Measurements from ENCODE around the gene TCAF1.

The TCAF1 gene

GRCh38 chr7:143924851-143925250 is 22.9 kb upstream of the TCAF1 start:
- no peak for TF ChIP-seq EZH2 (IDR thresholded peaks at IDR 0.05; ENCODE audit: borderline replicate concordance, low read depth, low read length, severe bottlenecking)
- TF ChIP-seq, protein P1, sequence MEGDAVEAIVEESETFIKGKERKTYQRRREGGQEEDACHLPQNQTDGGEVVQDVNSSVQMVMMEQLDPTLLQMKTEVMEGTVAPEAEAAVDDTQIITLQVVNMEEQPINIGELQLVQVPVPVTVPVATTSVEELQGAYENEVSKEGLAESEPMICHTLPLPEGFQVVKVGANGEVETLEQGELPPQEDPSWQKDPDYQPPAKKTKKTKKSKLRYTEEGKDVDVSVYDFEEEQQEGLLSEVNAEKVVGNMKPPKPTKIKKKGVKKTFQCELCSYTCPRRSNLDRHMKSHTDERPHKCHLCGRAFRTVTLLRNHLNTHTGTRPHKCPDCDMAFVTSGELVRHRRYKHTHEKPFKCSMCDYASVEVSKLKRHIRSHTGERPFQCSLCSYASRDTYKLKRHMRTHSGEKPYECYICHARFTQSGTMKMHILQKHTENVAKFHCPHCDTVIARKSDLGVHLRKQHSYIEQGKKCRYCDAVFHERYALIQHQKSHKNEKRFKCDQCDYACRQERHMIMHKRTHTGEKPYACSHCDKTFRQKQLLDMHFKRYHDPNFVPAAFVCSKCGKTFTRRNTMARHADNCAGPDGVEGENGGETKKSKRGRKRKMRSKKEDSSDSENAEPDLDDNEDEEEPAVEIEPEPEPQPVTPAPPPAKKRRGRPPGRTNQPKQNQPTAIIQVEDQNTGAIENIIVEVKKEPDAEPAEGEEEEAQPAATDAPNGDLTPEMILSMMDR (IDR thresholded peaks at IDR 0.05; ENCODE audit: borderline replicate concordance, extremely low read depth, low read length, poor library complexity, severe bottlenecking): no peak
- Histone ChIP-seq H3K9me3 (ENCODE audit: insufficient read depth, low read length, severe bottlenecking) (no peaks in the 10 kb centered on the region), H3K4me3 (ENCODE audit: low read depth in 1 of 2, low read length in 2 of 2) (no peak overlapping the region), H3K4me1 (ENCODE audit: insufficient read depth, low read length) (no peaks in the 10 kb centered on the region), H2AFZ (ENCODE audit: low read depth, low read length) (no peak overlapping the region), H3K27ac (ENCODE audit: low read length) (no peak overlapping the region), H4K20me1 (ENCODE audit: insufficient read depth, low read length) (no peaks in the 10 kb centered on the region), H3K36me3 (ENCODE audit: insufficient read depth, low read length) (no peaks in the 10 kb centered on the region), H3K4me2 (ENCODE audit: insufficient read depth, low read length) (no peak overlapping the region), H3K27me3 (ENCODE audit: insufficient read depth, low read length, poor library complexity) (no peaks in the 10 kb centered on the region), H3K9ac (ENCODE audit: low read depth, low read length) (no peak overlapping the region), H3K79me2 (ENCODE audit: insufficient read depth, low read length) (no peaks in the 10 kb centered on the region)
- no peak for DNase-seq
- no peak for ATAC-seq (ENCODE audit: insufficient read depth, low read depth)

DNA sequence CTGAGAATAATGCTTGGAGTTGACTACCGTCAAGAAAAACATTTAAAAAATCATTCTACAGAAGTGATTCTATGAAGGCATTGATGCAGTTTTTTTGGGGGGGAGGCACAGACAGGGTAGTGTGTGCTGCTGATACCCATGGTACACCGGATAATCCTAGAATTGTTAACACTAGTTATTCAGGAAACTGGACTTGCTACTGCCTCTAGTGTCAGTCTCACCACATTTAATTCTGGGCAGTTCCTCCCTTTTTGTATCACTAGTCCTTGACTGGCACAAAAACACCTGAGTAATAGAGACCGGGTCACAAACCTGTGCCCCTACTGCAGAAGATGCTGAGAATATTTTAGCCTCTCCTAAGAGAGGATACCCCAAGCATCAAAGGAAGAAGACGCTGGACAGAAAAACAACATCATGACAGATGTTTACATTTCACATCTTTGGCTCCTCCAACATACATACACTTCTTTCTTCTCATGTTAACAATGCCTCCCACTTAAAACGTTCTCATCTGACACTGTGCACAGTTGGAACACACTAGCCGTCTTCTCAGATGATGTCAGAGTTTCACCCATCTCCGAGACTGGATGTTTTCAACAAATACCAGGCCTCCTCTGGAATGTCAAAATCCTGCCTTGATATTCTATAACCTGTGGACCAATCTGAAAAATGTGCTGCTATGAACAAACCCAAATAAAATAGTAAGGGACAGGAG is 13.1 kb upstream of the TCAF1 start:
- H3K9ac ChIP-seq (ENCODE audit: low read depth, low read length): no peak overlapping the region
- no peaks in the 10 kb centered on the region for H3K4me1 ChIP-seq (ENCODE audit: insufficient read depth, low read length)
- no peaks in the 10 kb centered on the region for H3K36me3 ChIP-seq (ENCODE audit: insufficient read depth, low read length)
- no peak overlapping the region for H3K4me3 ChIP-seq (ENCODE audit: low read depth in 1 of 2, low read length in 2 of 2)
- no peaks in the 10 kb centered on the region for H3K9me3 ChIP-seq (ENCODE audit: insufficient read depth, low read length, severe bottlenecking)
- DNase-seq (no peak), ATAC-seq (ENCODE audit: insufficient read depth, low read depth) (no peak)
- no peak overlapping the region for H3K27ac ChIP-seq (ENCODE audit: low read length)
- H3K27me3 ChIP-seq (ENCODE audit: insufficient read depth, low read length, poor library complexity): peaks cover 14% of the 10 kb centered on the region
- no peaks in the 10 kb centered on the region for H4K20me1 ChIP-seq (ENCODE audit: insufficient read depth, low read length)
- H3K4me2 ChIP-seq (ENCODE audit: insufficient read depth, low read length): no peak overlapping the region
- no peak overlapping the region for H2AFZ ChIP-seq (ENCODE audit: low read depth, low read length)
- no peaks in the 10 kb centered on the region for H3K79me2 ChIP-seq (ENCODE audit: insufficient read depth, low read length)
- TF ChIP-seq EZH2 (IDR thresholded peaks at IDR 0.05; ENCODE audit: borderline replicate concordance, low read depth, low read length, severe bottlenecking): no peak
- TF ChIP-seq, protein P1 (IDR thresholded peaks at IDR 0.05; ENCODE audit: borderline replicate concordance, extremely low read depth, low read length, poor library complexity, severe bottlenecking): no peak

GRCh38 chr7:143913945-143914615 is 12.1 kb upstream of the TCAF1 start:
- no peak for ATAC-seq (ENCODE audit: insufficient read depth, low read depth)
- TF ChIP-seq EZH2 (IDR thresholded peaks at IDR 0.05; ENCODE audit: borderline replicate concordance, low read depth, low read length, severe bottlenecking): no peak
- TF ChIP-seq, protein P1 (IDR thresholded peaks at IDR 0.05; ENCODE audit: borderline replicate concordance, extremely low read depth, low read length, poor library complexity, severe bottlenecking): no peak
- Histone ChIP-seq H3K36me3 (ENCODE audit: insufficient read depth, low read length) (no peaks in the 10 kb centered on the region), H3K79me2 (ENCODE audit: insufficient read depth, low read length) (no peaks in the 10 kb centered on the region), H3K27ac (ENCODE audit: low read length) (no peak overlapping the region), H3K4me2 (ENCODE audit: insufficient read depth, low read length) (no peak overlapping the region), H3K4me3 (ENCODE audit: low read depth in 1 of 2, low read length in 2 of 2) (no peak overlapping the region), H3K9ac (ENCODE audit: low read depth, low read length) (no peak overlapping the region), H4K20me1 (ENCODE audit: insufficient read depth, low read length) (no peaks in the 10 kb centered on the region), H3K27me3 (ENCODE audit: insufficient read depth, low read length, poor library complexity) (peaks cover 17% of the 10 kb centered on the region), H3K9me3 (ENCODE audit: insufficient read depth, low read length, severe bottlenecking) (no peaks in the 10 kb centered on the region), H3K4me1 (ENCODE audit: insufficient read depth, low read length) (no peaks in the 10 kb centered on the region), H2AFZ (ENCODE audit: low read depth, low read length) (no peak overlapping the region)
- DNase-seq: no peak
